ENCODE results near the gene GPBP1.

- TF ChIP-seq CTCF (IDR thresholded peaks at IDR 0.05 in 2 of 3, conservative IDR thresholded peaks at IDR 0.05 in 1 of 3; ENCODE audit: borderline replicate concordance in 1 of 3, insufficient read depth in 1 of 3, low read depth in 2 of 3, low read length in 2 of 3) = no peak
- TF ChIP-seq POLR2AphosphoS5 (IDR thresholded peaks at IDR 0.05; ENCODE audit: low read depth, low read length) = no peak
- TF ChIP-seq MAX (IDR thresholded peaks at IDR 0.05) = no peak
- TF ChIP-seq CEBPB (IDR thresholded peaks at IDR 0.05; ENCODE audit: low read depth) = no peak
- TF ChIP-seq JUND (IDR thresholded peaks at IDR 0.05) = no peak
- TF ChIP-seq POLR2A (IDR thresholded peaks at IDR 0.05; ENCODE audit: borderline replicate concordance, extremely low read depth, insufficient read depth, insufficient read length) = no peak
- no peak for TF ChIP-seq REST (IDR thresholded peaks at IDR 0.05; ENCODE audit: low read depth)
- TF ChIP-seq YY1 (IDR thresholded peaks at IDR 0.05; ENCODE audit: extremely low read depth, insufficient replicate concordance, low read depth, low read length) = no peak
Measured at GRCh38 chr5:57229313-57229712, 55.5 kb downstream of the GPBP1 start.
